Measurements from ENCODE around the gene JAG2.

DNA sequence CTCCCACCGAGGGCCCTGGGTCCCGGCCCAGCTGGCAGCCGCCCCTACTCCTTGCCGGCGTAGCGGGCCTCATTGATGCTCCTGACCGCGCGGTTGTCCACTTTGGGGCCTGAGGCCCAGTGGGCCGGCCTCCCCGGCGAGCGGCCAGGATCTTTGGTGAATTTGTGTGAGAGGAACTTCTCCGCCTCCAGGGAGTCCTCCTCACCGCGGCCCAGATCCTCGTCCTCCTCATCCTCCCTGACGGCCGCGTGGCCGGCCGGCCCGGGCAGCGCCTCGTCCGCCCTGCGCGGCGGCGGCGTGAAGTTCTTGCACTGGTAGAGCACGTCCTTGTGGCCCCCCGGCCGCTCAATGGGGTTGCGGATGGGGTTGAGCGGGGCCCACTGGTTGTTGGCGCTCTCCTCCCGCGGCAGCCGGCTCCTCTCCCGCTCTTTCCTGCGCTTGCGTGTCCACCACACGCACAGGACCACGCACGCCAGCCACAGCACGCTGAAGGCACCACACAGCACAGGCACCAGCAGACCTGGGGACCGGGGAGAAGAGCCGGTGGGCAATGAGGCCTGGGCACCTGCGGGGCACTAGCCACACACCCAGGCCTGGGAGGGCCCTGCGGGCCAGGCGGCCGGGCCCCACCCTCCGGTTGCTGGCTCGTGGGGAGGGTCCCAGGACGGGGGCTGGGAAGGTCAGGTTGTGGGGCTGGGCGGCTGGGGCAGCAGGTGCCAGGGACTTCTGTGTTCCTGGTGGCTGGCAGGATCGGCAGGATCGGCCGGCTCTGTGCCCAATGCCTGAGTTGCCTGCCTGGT, 25.7 kb downstream of the JAG2 start:
- TF ChIP-seq POLR2A (IDR thresholded peaks at IDR 0.05; ENCODE audit: low read length) (no peak), GATA1 (IDR thresholded peaks at IDR 0.05; ENCODE audit: low read depth, low read length) (no peak)

All from erythroblast (primary cell).